KMS-11 (cell line): Measurements from ENCODE around the gene ATL2.

Experiments
- H2AFZ ChIP-seq: fragments of 200-600 bp; sonication (generic); 2 replicates; pipeline ENCODE4 v1.6.1; 2016; ENCODE audit warnings: antibody characterized with exemption, mixed run types, low read depth
- H3K27ac ChIP-seq: fragments of 200-600 bp; sonication (generic); 2 replicates; pipeline ENCODE4 v1.6.1; 2016; ENCODE audit warnings: mild to moderate bottlenecking, mixed run types
- H3K27me3 ChIP-seq: fragments of 200-600 bp; sonication (generic); 2 replicates; pipeline ENCODE4 v1.6.1; 2017; ENCODE audit warnings: mild to moderate bottlenecking, low read depth, mixed run types, moderate library complexity; ENCODE audit not compliant: insufficient read depth
- H3K36me3 ChIP-seq: fragments of 200-600 bp; sonication (generic); 2 replicates; pipeline ENCODE4 v1.6.1; 2017; ENCODE audit warnings: mild to moderate bottlenecking, mixed run types; ENCODE audit not compliant: insufficient read depth
- H3K4me1 ChIP-seq: fragments of 200-600 bp; sonication (generic); 2 replicates; pipeline ENCODE4 v1.6.1; 2016; ENCODE audit warnings: mild to moderate bottlenecking, low read depth, mixed run types; ENCODE audit not compliant: poor library complexity, severe bottlenecking
- H3K4me2 ChIP-seq: fragments of 200-600 bp; sonication (generic); 2 replicates; pipeline ENCODE4 v1.7.0; 2016; ENCODE audit warnings: mild to moderate bottlenecking, mixed run types
- H3K4me3 ChIP-seq: fragments of 200-600 bp; sonication (generic); IDR thresholded peaks from 2 replicates; pipeline ENCODE4 v1.6.1; 2017; ENCODE audit warnings: low read depth, low read length, mixed read lengths; ENCODE audit not compliant: insufficient read depth
- H3K79me2 ChIP-seq: fragments of 200-600 bp; sonication (generic); 2 replicates; pipeline ENCODE4 v1.6.1; 2016; ENCODE audit warnings: low read depth, mixed run types; ENCODE audit not compliant: insufficient read depth
- H3K9ac ChIP-seq: fragments of 200-600 bp; sonication (generic); 2 replicates; pipeline ENCODE4 v1.6.1; 2016; ENCODE audit warnings: mild to moderate bottlenecking, mixed run types
- H4K20me1 ChIP-seq: fragments of 200-600 bp; sonication (generic); 2 replicates; pipeline ENCODE4 v1.6.1; 2016; ENCODE audit warnings: mild to moderate bottlenecking, mixed run types; ENCODE audit not compliant: insufficient read depth
- TF ChIP-seq, protein P1 (sequence below): fragments of 200-600 bp; sonication (generic); conservative IDR thresholded peaks from 2 replicates; pipeline ENCODE4 v1.6.1; 2017; ENCODE audit warnings: low read depth, mild to moderate bottlenecking, antibody characterized with exemption, low read length, moderate library complexity, mixed read lengths

ATL2 gene

DNA sequence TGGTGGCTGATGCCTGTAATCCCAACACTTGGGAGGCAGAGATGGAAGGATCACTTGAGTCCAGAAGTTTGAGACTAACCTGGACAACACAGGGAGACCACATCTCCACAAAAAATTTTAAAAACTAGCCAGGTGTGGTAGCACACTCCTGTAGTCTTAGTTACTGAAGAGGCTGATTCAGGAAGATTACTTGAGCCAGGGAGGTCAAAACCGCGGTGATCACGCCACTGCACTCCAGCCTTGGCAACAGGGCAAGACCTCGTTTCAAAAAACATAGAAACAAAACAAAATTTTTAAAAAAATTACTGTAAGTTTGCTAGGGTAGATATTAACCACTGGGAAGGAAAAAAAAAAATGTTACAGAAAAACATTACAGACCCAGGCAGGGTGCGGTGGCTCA, 5.8 kb downstream of the ATL2 start:
- TF ChIP-seq, protein P1, sequence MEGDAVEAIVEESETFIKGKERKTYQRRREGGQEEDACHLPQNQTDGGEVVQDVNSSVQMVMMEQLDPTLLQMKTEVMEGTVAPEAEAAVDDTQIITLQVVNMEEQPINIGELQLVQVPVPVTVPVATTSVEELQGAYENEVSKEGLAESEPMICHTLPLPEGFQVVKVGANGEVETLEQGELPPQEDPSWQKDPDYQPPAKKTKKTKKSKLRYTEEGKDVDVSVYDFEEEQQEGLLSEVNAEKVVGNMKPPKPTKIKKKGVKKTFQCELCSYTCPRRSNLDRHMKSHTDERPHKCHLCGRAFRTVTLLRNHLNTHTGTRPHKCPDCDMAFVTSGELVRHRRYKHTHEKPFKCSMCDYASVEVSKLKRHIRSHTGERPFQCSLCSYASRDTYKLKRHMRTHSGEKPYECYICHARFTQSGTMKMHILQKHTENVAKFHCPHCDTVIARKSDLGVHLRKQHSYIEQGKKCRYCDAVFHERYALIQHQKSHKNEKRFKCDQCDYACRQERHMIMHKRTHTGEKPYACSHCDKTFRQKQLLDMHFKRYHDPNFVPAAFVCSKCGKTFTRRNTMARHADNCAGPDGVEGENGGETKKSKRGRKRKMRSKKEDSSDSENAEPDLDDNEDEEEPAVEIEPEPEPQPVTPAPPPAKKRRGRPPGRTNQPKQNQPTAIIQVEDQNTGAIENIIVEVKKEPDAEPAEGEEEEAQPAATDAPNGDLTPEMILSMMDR: no peak
- H3K36me3 ChIP-seq: no peaks in the 10 kb centered on the region
- H3K4me1 ChIP-seq: peaks cover 71% of the 10 kb centered on the region
- no peak overlapping the region for H3K4me3 ChIP-seq
- peaks cover 43% of the 10 kb centered on the region for H4K20me1 ChIP-seq
- H3K9ac ChIP-seq: no peak overlapping the region
- no peak overlapping the region for H3K4me2 ChIP-seq
- no peak overlapping the region for H3K27ac ChIP-seq
- H3K27me3 ChIP-seq: no peaks in the 10 kb centered on the region
- no peak overlapping the region for H2AFZ ChIP-seq
- H3K79me2 ChIP-seq: peaks cover 100% of the 10 kb centered on the region

DNA sequence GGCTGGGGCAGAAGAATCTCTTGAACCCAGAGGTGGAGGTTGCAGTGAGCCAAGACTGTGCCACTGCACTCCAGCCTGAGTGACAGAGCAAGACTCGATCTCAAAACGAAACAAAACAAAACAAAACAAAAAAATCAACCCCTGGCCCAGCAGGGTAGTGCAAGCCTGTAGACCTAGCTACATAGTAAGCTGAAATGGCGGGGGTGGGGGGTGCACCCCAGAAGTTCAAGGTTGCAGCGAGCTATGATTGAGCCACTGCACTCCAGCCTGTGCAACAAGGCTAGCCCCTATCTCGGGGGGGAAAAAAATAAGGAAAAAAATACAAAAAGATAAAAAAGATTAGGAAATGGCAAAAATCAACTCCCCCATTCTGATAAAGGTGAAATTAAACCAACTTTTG, 6.4 kb downstream of the ATL2 start:
- no peak overlapping the region for H2AFZ ChIP-seq

DNA sequence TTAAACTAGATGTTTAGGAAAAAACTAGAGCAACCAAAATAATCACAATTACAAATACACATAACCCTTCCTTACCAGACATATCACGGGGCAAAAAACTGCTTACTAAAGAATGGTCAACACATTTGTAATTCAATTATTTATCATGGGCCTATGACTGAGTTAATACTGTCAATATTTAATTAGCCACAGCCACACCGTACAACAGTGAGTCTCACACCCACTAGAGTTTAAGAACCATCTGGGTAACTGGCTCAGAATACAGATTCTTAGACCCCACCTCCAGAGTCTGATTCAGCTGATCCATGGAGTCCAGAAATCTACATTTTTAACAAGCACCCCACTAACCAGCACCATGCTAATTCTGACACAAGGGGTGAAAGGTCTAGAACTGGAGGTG, 14.8 kb downstream of the ATL2 start:
- Histone ChIP-seq H3K4me3 (no peak overlapping the region), H3K27me3 (no peaks in the 10 kb centered on the region), H4K20me1 (peaks cover 20% of the 10 kb centered on the region), H3K4me1 (peaks cover 23% of the 10 kb centered on the region), H3K9ac (no peak overlapping the region), H3K27ac (no peak overlapping the region), H3K36me3 (no peaks in the 10 kb centered on the region), H2AFZ (no peak overlapping the region), H3K4me2 (no peak overlapping the region), H3K79me2 (peaks cover 100% of the 10 kb centered on the region)
- TF ChIP-seq, protein P1: no peak

More for the DNA sequence above, 6.4 kb downstream of the ATL2 start:
- Histone ChIP-seq H3K4me1 (peaks cover 74% of the 10 kb centered on the region), H3K4me3 (no peak overlapping the region), H4K20me1 (peaks cover 39% of the 10 kb centered on the region), H3K9ac (no peak overlapping the region), H3K36me3 (no peaks in the 10 kb centered on the region), H3K4me2 (no peak overlapping the region), H3K27me3 (no peaks in the 10 kb centered on the region), H3K27ac (no peak overlapping the region), H3K79me2 (peaks cover 100% of the 10 kb centered on the region)
- TF ChIP-seq, protein P1: no peak

DNA sequence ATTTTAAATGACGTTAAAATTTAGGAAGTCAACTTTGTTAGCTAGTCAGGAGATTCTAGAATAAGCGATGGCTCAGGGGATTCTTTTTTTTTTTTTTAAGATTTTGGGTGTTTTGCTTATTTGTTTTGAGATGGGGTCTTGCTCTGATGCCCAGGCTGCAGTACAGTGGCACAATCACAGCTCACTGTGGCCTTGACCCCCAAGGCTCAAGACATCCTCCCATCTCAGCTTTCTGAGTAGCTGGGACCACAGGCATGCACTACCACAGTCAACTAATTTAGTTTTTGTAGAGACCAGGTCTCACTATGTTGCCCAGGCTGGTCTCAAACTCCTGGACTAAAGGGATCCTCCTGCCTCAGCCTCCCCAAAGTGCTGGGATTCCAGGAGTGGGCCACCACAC, 16.9 kb downstream of the ATL2 start:
- Histone ChIP-seq H3K4me3 (no peak overlapping the region), H4K20me1 (peaks cover 22% of the 10 kb centered on the region), H3K79me2 (peaks cover 99% of the 10 kb centered on the region), H3K27ac (no peak overlapping the region), H3K27me3 (no peaks in the 10 kb centered on the region), H3K4me1 (peaks cover 4% of the 10 kb centered on the region), H3K4me2 (no peak overlapping the region), H2AFZ (no peak overlapping the region), H3K9ac (no peak overlapping the region), H3K36me3 (no peaks in the 10 kb centered on the region)
- TF ChIP-seq, protein P1: no peak
